GM12874 (cell line): Measurements from ENCODE around the gene DRGX.

Experiments used
- CTCF ChIP-seq: IDR thresholded peaks from 2 replicates; pipeline ENCODE4 v1.5.1; 2011; ENCODE audit warnings: low read depth, mild to moderate bottlenecking, control low read depth, low read length, moderate library complexity; ENCODE audit not compliant: insufficient read depth

DRGX gene

DNA sequence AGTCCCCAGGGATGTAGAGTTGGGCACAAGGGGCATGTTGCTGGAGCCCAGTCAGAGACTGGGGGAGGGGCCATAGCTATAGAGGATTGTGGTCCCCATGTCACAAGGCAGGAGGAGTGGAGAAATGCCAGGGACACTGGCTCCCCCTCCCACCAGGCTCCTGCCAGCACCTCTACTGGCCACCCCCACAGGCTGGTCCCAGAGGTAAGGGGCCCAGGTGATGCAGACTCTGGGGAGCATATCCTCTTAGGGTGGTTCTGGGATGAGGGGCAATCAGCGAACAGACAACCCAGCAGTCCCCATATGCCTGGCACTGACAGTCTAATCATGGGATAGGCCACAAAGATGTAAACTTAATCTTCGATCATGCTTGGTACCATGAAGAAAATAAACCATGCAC is 75.7 kb downstream of the DRGX start:
- TF ChIP-seq CTCF: no peak

DNA sequence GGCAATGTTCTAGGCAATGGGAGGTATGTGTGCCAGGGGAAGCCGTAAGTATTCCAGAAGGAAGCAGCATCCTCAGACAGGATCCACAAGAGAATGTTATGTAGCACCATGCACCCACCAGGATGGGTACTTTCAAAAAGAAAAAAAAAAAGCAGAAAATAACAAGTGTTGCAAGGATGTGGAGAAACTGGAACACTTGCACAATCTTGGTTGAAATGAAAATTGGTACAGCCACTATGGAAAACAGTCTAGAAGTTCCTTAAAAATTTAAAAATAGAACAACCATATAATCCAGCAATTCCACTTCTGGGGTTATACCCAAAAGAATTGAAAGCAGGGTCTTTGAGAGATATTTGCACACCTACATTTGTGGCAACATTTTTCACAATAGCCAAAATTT is 76.7 kb downstream of the DRGX start:
- TF ChIP-seq CTCF: no peak

DNA sequence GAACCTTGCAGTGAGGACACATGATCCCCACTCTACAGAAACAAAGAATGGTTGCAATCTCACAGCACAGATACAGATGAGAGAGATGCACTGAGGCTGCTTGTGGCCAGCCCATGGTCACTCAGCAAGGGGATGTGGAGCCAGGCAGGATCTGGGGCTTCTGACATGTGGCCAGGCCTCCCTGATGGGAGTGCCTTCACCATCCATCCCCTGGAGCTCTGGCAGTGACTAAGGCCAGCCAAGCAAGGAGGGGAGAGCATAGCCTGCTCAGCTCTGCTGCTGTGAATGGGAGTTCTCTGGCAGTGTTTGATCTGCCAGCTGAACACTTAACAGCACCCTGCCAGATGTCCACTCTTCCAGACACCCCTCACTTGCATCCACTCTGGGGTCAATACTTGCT is 77.1 kb downstream of the DRGX start:
- no peak for TF ChIP-seq CTCF

GRCh38 chr10:49318028-49318427 is 77.9 kb downstream of the DRGX start:
- no peak for TF ChIP-seq CTCF

GRCh38 chr10:49314806-49315205 is 81.1 kb downstream of the DRGX start:
- no peak for TF ChIP-seq CTCF
